Thyroid gland (tissue), 4 donors: ENCODE measurements around the gene UNC5C.

Experiments used
- CTCF ChIP-seq, 6 experiments: fragments of 200-600 bp in 3 of 6; fragments of 450-650 bp in 3 of 6; sonication (generic) in 3 of 6; IDR thresholded peaks; one replicate each; pipeline ENCODE4 v1.5.1; 2016 to 2019; ENCODE audit warnings: antibody characterized with exemption in 6 of 6, mild to moderate bottlenecking in 2 of 6, inconsistent platforms in 1 of 6, moderate library complexity in 1 of 6
- POLR2A ChIP-seq, 2 donors: fragments of 450-650 bp; IDR thresholded peaks; one replicate each; pipeline ENCODE4 v1.6.1; 2017; ENCODE audit warnings: antibody characterized with exemption in 2 of 2, mild to moderate bottlenecking in 2 of 2, moderate library complexity in 1 of 2

GRCh38 chr4:95268819-95269565 lies 279.8 kb downstream of the UNC5C start:
- TF ChIP-seq CTCF (IDR thresholded peaks at IDR 0.05): no peak
- TF ChIP-seq POLR2A (IDR thresholded peaks at IDR 0.05): no peak
